ENCODE measurements around the gene DNAH17.

DNAH17 gene

DNA sequence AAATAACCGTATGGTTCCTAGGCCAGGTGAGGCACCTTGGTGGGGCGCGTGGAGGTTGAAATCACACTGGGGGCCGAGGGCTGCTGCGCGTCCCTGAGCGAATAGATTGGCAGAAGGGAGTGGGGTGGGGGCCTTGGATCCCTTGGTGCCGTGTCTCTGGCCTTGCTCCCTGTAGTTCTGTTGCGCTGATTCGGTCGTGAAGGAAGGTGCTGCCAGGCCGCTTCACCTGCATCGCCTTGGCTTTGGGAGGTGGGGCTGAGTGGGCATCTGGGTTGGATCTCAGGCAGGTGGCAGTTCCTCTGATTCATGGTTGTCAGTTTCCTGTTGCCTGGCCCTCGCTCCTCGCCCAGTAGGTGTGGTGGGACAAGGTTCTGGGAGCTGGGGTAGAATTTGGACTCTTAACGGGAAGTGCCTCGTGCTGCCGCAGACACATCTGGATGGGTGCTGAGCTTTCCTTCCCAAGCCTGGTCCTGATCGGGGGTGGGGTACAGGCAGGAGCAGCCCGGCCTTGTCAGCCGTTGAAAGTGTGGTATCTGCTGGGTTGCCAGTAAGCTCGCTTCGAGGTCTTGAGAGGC is 168.6 kb downstream of the DNAH17 start:
- DNase-seq, result no peak

DNA sequence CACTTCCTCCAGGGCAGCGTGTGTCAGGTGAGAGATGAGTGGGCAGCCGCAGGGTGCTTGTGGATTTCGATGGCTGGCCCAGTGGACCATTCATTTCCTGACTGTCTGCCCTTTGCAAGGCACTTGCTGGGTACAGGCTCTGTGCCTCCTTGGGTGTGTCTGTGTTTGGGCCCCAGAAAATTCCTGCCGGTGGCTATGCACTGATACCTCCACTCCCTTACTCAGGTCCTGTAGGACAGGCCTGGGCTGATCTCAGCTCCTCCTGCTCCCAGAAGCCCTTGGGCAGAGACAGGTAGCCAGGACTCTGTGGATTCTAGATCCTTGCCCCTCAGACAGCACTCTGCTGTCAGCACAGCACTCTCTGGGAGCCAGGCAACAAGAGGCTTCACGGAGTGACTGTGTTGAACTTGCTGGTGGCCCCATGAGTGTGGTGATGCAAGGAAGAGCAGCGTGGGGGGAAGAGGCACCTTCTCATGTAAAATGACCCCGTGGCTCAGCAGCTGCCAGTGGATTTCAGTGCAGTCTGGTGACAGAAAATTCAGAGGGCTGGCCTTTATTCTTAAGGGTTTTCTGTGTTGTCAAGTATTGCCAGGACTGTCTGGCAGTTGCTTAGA is 169.7 kb downstream of the DNAH17 start:
- DNase-seq, result no peak

DNA sequence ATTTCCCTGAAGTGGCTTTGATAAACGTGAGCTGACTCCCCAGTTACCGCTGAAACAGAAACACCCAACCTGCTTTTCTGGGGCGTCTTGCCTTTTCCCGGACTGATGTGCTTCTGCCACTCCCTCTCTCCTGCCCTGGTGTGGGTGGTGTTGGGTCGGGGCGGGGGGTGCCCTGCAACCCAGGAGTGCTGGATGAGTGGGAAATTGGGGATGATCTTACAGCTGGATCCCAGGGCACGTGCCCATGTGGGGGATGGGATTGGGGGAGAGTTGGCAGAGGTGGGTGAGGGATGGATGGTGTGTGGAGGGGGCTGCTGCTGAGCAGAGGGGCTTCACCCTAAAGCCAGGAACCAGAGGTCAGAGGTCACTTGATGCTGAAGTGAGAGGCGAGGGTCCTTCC is 170.3 kb downstream of the DNAH17 start:
- DNase-seq, result no peak

DNA sequence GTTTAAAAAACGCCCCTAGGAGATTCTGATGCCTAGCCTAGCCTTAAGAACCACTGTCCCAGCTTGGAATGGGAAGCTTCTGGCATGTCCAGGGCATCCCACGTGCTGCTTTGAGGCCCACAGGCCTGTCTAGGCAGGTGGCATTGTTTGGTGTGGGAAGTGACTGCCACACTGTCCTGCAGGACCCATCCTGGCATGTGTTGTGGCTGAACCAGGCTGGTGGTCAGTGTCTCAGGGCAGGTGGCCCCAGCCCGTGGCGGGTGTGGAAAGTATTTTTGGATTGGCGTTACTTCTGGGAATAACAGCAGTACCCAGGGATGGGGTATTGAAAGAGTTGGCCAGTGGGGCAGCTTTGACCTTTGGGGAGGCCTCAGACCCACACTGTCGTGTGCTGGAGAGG is 170.8 kb downstream of the DNAH17 start:
- no peak for DNase-seq

DNA sequence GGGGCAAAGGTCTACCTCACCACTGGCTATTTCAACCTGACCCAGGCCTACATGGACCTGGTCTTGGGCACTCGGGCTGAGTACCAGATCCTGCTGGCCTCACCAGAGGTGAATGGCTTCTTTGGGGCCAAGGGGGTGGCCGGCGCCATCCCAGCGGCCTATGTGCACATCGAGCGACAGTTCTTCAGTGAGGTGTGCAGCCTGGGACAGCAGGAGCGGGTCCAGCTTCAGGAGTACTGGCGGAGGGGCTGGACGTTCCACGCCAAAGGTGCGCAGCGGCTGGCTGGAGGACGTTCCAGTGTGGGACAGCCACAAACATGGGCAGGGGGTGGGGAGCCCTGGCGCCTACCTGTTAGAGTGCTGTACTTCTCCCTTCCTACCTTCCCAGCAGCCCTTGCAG is 173.4 kb downstream of the DNAH17 start:
- no peak for DNase-seq

DNA sequence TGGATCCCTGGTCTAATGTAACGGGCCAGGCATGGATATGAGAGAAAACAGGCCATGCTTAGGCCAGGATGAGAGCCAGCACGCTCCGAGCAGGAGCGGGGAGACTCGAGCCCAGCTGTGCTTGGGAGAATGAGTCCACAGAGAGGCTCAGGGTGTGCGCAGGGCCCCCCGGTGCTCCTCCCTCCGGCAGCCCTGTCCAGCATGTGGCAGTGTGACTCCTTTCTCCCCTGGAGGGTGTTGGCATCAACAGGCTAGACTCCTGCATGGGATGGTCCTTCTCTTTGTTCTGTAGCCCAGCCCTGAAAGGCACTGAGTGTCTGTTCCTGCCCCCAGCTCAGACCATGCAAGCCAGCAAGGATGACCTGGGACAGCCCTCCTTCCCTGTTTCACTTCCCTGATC is 175.3 kb downstream of the DNAH17 start:
- no peak for DNase-seq

DNA sequence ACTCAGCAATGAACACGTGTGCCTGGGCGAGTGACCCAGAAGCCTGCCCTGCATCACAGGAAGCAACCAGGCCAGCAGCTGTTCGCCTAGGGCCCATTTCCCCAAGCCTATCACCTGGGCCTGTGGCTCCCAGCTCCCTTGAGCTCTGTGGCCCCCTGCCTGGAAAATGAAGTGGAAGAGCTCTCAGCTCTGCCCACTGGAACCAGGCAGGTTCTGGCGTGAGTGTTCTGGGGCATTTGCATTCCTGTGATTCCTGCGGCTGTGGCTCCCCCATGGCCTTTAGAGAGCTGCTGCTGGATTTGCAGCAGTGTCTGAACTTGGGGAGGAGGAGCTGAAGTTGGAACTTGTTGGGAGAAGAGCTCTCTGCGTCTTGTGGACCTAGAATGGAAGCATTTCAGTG is 175.9 kb downstream of the DNAH17 start:
- DNase-seq, result no peak

DNA sequence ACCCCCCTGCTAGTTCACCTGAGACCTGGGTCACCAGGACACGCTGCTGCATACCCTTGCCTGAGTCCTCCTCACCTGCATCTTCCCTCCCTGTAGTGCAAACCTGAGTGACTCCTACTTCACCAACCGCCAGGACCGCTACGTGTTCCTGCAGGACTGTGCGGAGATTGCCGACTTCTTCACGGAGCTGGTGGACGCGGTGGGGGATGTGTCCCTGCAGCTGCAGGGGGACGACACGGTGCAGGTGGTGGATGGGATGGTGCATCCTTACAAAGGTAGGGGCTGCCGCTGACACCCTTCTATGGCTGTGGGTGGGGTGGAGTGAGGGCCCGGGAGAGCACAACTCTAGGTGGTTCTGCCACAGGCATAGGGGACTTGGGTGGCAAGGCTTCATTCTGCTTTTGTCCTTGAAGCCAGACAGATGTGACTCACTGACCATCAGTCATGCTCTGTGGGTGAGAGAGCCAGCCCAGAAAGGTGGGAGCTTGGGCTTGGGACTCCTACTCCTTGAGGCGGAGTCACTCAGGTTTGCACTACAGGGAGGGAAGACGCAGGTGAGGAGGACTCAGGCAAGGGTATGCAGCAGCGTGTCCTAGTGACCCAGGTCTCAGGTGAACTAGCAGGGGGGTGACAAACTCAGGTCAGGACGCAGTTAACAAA is 176.5 kb downstream of the DNAH17 start:
- DNase-seq, result no peak

DNA sequence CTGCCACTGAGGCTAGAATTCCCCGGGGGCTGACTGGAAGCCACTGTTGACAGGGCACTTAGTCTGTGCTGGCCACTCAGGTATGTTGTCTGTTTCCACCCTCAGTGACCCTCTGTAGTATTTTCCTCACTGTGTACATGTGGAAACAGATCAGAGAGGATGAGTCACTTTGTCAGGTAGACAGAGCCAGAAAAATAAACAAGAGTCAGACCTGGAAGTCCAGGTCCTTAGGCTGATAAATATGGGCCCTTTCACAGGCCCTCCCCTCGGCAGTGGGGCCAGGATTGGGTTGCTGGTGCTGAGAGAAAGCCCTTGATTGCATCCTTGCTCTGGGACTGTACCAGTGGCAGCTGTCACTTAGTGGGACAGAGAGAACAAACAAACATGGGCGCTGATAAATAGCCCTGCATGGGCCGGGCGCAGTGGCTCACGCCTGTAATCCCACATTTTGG is 177.5 kb downstream of the DNAH17 start:
- DNase-seq, result no peak

DNA sequence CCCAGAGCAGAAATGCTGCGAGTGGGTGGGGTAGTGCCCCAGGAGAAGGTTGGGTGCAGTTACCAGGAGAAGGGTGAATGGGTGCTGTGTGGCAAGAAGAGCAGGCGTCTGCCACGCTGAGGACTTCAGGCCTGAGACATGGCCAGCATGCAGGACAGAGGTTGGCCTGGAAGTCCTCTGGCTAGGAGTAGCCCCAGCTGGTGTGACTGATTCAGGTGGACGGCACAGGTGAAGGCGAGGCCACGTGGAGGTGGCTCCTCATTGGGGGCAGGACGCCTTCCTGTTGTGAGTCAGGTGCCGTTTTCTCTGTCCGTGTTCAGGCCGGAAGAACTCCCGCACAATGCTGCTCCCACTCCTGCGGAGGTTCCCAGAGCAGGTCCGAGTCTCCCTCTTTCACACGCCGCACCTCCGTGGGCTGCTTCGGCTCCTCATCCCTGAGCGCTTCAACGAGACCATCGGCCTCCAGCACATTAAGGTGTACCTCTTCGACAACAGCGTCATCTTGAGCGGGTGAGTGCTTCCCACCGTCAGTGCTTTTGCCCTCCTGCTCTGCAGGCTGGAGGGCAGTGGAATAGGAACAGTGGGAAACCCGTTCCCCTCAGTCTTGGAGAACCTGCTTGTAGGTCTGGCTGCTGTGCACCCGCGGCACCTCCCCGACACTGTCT is 178.0 kb downstream of the DNAH17 start:
- no peak for DNase-seq

DNA sequence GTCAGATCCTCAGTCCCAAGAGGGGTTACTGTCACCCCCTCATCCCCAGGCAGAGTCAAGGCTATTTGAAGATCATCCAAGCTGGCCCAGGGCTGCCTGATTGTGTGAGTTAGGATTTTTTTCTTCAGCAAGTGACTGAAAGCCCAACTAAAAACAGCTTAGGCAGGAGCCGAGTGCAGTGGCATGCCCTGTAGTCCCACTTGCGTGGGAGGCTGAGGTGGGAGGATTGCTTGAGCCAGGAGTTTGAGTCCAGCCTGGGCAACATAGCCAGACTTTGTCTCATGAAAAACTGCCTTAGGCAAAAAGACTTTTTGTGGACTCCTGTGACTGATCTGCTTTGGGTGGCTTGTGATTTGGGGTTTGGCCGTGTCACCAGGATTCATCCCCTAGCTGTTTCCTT is 178.8 kb downstream of the DNAH17 start:
- DNase-seq, result no peak

DNA sequence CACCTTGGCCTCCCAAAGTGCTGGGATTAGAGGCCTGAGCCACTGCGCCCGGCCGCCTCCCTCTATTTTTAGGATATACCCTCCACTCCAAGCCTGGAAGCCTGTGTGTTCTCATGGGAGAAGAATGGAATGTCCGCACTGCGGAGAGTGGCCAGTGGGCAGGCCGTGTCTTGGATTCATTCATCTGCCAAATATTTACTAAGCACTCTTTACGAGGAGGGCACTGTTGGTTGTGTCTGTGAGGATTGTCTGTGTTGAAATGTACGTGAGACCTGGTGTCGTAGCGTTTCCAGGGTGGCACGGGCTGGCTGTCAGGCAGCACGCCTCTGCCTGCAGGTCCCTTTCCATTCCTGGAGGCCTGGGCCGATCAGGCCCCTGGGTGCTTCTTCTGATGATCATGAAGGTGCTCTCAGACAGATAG is 179.5 kb downstream of the DNAH17 start:
- DNase-seq, result no peak

DNA sequence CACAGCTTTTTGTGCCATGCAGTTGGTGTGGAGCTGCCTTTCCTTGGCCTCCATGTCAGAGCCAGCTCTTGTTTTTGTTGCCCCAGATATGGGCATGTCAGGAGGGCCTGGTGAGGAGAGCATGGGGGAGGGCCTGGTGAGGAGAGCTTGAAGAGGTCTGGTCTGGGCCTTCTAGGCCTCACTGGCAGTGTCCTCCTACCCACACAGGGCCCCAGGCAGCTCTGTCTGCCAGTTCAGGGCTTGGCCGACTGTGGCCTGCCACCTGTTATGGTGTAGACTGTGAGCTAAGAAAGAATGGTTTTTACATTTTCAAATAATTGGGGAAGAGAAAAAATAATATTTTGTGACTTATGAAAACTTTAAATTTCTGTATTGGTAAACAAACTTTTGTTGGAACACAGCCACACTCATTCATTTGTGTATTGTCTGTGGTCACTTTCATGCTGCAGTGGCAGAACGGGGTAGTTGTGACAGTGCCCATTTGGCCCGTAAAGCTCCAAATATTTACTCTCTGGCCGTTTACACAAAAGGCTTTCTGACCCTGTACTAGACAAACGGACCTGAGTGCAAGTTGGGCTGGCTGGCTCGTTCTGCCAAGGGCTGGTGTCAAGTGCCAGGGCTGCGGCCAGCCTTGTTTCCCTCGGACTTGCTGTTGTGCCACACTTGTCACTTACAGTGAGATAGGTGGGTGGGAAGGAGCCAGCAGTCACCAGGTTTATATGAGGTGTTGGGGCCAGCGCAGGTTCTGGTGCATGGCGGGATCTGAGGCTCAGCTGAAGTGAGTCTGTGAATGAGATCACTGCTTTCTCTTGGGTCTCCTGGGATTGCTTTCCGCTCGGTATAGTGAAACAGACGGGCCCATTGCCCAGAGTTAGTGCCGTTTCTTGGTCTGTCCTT is 180.5 kb downstream of the DNAH17 start:
- no peak for DNase-seq

DNA sequence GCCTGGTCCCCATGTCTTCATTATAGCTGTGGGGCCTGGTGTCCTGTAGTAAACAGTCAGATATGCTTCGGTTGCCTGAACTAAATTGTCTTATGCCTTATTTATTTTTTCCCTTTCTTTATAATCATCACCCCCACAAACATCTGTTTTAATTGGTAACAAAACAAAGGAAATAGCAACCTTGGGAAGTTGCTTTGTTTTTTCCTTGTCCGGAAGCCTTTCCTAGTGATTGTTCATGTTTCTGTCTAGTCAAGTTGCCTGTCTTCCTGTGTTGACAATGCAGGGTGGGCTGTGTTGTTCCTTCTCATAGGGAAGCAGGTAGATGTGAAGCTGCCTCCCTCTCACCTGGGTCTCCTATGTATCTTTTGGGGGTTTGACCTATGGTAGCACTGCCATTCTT is 182.0 kb downstream of the DNAH17 start:
- no peak for DNase-seq

DNA sequence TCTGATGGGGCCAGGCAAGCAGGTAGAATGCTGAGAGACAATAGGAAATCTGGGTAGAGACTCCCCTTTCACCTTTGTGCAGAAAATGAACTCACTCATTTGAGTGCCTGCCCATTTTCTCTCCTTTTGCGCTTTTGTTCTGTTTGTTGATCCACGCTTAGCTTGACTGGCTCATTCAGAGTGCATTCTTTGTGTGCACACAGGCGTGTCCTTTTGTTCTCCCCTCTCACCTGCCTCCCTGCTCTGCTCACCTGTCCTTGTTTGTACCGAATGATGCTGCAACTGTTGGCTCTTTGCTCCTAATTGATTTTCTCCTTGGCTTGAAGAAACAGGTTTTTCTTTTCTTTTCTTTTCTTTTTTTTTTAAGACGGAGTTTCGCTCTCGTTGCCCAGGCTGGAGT is 183.0 kb downstream of the DNAH17 start:
- DNase-seq, result no peak

DNA sequence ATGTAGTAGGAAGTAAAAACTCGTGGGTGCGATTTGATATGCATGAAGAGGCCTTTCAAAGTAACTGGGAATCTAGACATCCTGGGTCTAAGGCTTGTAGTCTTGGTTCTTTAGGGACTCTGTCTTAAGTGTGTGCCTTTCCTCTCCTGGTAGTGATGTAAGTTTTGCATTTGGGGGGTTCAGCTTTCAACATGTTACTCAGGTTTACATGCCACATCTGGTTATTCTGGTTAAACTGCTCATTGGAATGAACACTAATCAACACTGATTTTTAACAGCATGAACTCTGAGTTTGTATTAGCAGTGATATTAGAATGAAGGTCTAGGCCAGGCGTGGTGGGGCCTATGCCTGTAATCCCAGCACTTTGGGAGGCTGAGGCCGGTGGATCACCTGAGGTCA is 183.6 kb downstream of the DNAH17 start:
- no peak for DNase-seq

DNA sequence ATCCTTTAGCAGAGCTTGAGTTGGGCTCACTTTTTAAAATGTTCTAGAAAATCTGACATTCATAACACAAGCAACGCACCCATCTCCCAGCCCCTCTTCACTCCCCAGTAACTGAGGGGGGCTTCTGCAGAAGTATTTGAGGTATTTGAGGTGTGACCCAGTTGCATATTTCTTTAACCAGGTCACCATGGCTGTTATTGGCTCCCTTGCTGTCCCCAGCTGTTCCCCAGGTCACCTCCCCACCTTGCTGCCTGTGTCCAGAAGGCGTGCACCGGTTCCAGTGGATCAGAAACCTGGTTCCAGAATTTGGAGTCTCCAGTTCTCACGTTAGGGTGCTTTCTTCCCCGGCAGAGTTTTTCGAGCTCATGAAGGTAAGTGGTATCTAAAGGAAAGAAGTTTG is 184.9 kb downstream of the DNAH17 start:
- no peak for DNase-seq

DNA sequence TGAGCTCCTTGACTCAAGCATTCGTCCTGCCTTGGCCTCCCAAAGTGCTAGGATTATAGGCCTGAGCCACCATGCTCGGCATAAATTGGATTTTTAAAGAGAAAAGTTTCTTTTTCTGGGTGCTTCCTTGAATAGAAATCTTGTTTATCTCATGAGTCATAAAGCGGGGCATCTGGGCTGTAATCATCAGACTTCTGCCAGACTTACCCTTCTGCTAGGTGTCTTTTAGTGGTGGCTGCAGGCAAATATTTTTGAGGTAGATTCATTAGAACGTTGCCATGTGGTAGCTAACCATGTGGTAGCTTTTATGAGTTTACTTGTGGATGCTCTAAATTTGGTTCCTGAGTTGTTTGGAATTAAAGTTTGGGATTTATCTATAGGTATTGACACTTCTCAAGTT is 185.4 kb downstream of the DNAH17 start:
- DNase-seq, result no peak

DNA sequence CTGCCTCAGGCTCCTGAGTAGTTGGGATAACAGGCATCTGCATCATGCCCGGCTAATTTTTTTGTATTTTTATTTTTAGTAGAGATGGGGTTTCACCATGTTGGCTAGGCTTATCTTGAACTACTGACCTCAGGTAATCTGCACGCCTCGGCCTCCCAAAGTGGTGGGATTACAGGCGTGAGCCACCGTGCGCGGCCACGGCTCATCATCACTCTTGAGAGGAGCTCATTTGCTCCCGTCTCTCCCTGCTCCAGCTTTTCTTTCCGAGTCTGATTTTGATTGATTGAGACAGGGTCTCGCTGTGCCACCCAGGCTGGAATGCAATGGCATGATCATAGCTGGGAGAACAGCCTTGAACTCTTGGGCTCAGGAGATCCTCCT is 186.2 kb downstream of the DNAH17 start:
- no peak for DNase-seq

DNA sequence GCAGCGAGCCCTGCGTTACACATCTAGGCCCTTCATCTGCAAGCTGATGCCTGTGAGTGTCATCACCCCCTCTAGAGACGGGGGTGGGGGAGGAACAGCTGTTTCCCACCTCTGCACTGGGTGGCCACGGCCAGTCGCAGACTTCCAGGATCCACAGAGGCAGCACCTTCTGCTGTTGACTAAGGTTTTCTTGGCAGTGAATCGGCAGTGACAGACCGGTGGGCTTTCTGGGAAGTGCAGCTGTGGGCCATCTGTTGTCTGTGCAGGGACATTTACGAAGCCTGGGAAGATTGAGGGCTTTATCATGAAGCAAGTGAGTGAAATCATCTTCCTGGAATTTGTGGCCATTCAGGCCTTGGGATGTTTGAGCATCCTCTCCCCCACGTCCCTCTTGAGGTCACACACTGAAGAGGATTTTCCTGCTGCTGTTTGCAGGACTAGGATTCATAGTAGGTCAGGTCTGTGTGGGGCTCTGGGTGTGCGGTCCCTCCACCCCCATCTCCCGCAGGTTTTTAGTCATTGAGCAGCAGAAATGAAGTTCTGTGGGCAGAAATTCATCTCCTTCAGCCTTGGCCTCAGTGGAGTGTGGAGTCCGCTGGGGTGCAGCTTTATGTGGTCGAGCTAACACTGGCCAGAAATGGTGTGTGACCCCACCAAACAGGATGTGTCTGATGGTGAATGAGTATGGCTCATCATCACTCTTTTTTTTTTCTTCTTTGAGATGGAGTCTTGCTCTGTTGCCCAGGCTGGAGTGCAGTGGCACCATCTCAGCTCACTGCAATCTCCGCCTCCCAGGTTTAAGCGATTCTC is 186.8 kb downstream of the DNAH17 start:
- no peak for DNase-seq

DNA sequence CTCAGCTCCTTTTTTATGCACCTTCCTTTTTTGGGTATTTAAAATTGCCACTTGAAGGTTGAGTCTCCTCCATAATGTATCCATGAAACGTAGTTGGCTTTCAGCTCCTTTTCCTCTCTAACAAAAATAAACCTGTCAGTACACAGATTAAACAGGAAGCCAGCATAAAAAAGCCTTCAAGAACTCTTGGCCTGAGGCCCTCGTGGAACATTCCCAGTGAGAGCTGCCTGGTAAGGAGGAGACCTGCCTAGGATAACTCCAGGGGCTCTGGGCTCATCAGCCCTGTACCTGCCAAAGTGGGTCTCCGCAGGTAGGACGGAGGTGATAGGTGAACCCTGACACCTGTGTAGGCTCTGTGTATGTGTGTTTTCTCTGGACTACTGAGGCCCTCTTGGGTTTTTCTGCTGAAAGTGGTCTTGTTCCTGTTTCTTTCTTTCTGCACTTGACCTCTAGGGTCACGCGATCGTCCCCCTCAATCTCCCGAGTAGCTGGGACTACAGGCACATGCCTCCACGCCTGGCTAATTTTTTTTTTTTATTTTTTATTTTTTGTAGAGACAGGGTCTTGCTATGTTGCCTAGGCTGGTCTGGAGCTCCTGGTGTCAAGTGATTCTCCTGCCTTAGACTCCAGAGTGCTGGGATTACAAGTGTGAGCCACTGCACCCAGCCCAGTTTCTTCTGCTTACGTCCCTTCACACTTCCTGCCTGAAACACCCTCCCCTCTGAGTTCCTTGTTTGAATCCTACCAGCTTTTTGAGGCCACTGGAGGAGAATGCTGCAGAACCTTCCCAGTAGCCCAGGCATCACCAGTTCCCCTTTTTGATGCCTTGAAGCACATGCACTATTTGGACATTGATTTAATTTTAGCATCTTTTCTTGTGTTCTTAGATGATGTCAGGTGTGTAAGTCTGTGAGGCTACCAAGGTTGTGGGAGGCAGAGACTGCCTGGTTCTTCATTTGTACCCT is 188.9 kb downstream of the DNAH17 start:
- DNase-seq, result peak in 1 of 2 donors; percentile 64
